IPS DF 4.7 (cell line): Measurements from ENCODE around the gene JPH3.

Experiments used
- DNase-seq: peaks from one replicate; pipeline ENCODE4 v3.0.0-alpha.2; 2013; ENCODE audit warnings: low spot score; ENCODE audit errors: extremely low read depth

Gene JPH3

GRCh38 chr16:87626401-87626800 lies 24.1 kb downstream of the JPH3 start:
- no peak for DNase-seq

GRCh38 chr16:87626905-87627304 lies 24.6 kb downstream of the JPH3 start:
- no peak for DNase-seq

- DNase-seq: no peak
Measured at GRCh38 chr16:87627542-87628245, 25.4 kb downstream of the JPH3 start.

- no peak for DNase-seq
Measured at GRCh38 chr16:87628246-87628923, 26.1 kb downstream of the JPH3 start.

- no peak for DNase-seq
Measured at GRCh38 chr16:87628940-87629339, 26.6 kb downstream of the JPH3 start.

GRCh38 chr16:87631067-87631466 lies 28.8 kb downstream of the JPH3 start:
- DNase-seq: no peak

- DNase-seq: no peak
Measured at GRCh38 chr16:87634411-87634810, 32.1 kb downstream of the JPH3 start.

GRCh38 chr16:87635541-87636049 lies 33.3 kb downstream of the JPH3 start:
- no peak for DNase-seq

GRCh38 chr16:87636050-87636684 lies 33.9 kb downstream of the JPH3 start:
- DNase-seq: peak; percentile 46

GRCh38 chr16:87636741-87637140 lies 34.4 kb downstream of the JPH3 start:
- DNase-seq: no peak

- no peak for DNase-seq
Measured at GRCh38 chr16:87637357-87637756, 35.0 kb downstream of the JPH3 start.

- no peak for DNase-seq
Measured at GRCh38 chr16:87638736-87639135, 36.4 kb downstream of the JPH3 start.

- no peak for DNase-seq
Measured at GRCh38 chr16:87641721-87642120, 39.4 kb downstream of the JPH3 start.

- DNase-seq: no peak
Measured at GRCh38 chr16:87642491-87642890, 40.2 kb downstream of the JPH3 start.

- DNase-seq: no peak
Measured at GRCh38 chr16:87644186-87644585, 41.9 kb downstream of the JPH3 start.

- no peak for DNase-seq
Measured at GRCh38 chr16:87644596-87644995, 42.3 kb downstream of the JPH3 start.

GRCh38 chr16:87645802-87646201 lies 43.5 kb downstream of the JPH3 start:
- no peak for DNase-seq

GRCh38 chr16:87647431-87648185 lies 45.3 kb downstream of the JPH3 start:
- DNase-seq: no peak

- DNase-seq: no peak
Measured at GRCh38 chr16:87648236-87648635, 45.9 kb downstream of the JPH3 start.

- DNase-seq: no peak
Measured at GRCh38 chr16:87648698-87649487, 46.6 kb downstream of the JPH3 start.

GRCh38 chr16:87652386-87652785 lies 50.1 kb downstream of the JPH3 start:
- no peak for DNase-seq
